ENCODE data around the gene PXMP4.

DNA sequence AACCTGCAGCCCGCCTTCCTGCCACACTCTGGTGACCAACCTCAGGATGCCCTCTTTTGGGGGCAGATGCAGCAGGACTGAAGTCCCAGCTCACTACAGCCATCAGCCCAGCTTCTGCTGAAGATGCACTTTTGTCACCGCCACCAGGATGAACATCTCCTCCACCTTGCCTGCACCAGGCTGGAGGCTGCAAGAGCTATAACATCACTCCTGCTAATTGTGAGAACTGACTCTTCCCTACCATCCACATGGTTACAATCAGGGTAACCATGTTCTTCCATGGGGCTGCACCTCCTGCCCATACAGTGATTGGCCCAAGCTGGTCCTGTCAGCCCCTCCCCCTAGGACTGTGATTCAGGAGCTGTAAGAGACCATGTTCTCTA lies 55.4 kb downstream of the PXMP4 start:
- TF ChIP-seq EZH2 (IDR thresholded peaks at IDR 0.05) = no peak
- TF ChIP-seq POLR2AphosphoS5 (IDR thresholded peaks at IDR 0.05; ENCODE audit: borderline replicate concordance, low read depth, low read length) = no peak
